IPS-15b (cell line): ENCODE measurements around the gene RBP5.

Experiments used
- H3K27me3 ChIP-seq: one replicate; pipeline ENCODE4 v1.6.1; 2013; ENCODE audit warnings: low read length; ENCODE audit not compliant: control insufficient read depth, insufficient read depth
- H3K36me3 ChIP-seq: one replicate; pipeline ENCODE4 v1.6.1; 2013; ENCODE audit warnings: low read length; ENCODE audit not compliant: control insufficient read depth, insufficient read depth
- H3K4me1 ChIP-seq: one replicate; pipeline ENCODE4 v1.6.1; 2013; ENCODE audit warnings: mild to moderate bottlenecking, low read length; ENCODE audit not compliant: control insufficient read depth, insufficient read depth
- H3K4me3 ChIP-seq: one replicate; pipeline ENCODE4 v1.5.1; 2013; ENCODE audit warnings: low read depth, low read length
- H3K9ac ChIP-seq: one replicate; pipeline ENCODE4 v1.6.1; 2013; ENCODE audit warnings: low read depth, mild to moderate bottlenecking, low read length
- H3K9me3 ChIP-seq: one replicate; pipeline ENCODE4 v1.6.1; 2013; ENCODE audit warnings: mild to moderate bottlenecking, low read length; ENCODE audit not compliant: control insufficient read depth, insufficient read depth

The RBP5 gene

DNA sequence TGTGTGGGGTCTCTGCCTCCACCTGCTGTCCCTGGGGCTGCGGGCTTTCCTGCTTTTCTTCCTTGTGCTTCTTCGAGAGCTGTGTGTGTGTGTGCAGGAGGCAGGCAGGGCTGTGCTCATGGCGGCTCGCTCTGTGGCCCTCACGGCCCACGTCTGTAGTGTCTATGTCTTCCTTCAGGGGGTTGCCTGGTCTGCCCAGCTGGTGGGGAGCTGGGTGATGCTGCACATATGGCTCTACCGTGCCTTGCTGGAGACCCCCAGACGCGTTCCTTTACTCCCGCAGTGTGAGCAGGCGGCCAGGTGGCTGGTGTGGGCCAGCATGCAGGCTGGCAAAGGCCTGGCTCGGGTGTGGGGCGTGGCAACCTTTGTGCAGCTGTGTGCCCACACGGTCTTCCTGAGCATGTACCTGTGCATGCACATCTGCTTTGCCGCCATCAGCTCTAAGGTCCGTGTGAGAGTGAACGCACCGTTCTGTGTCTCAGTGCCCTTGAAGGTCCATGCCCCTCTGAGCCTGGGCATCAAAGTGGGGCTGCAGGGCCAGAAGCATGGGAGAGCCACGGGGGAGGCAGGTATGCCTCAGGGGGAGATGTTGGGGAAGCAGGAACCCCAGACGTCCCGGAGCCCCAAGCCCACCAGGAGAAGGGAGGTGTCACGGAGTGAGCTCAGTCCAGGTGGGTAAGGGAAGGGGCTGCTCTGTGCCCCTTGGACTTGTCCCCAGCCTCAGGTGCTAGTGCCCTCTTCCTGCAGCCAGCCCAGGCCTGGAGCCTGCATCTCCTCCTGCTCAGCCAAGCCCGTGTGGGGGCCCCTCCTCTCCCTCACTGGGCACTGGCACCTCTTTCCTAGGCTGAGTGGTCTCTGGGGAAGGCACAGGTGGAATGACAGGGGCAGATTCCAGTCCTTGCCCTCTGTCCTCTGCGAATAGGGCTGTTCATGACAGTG lies 27.8 kb upstream of the RBP5 start:
- H3K36me3 ChIP-seq = peaks cover 8% of the 10 kb centered on the region
- no peak overlapping the region for H3K4me3 ChIP-seq
- no peaks in the 10 kb centered on the region for H3K9me3 ChIP-seq
- H3K9ac ChIP-seq = no peak overlapping the region
- no peaks in the 10 kb centered on the region for H3K4me1 ChIP-seq
- H3K27me3 ChIP-seq = no peaks in the 10 kb centered on the region

DNA sequence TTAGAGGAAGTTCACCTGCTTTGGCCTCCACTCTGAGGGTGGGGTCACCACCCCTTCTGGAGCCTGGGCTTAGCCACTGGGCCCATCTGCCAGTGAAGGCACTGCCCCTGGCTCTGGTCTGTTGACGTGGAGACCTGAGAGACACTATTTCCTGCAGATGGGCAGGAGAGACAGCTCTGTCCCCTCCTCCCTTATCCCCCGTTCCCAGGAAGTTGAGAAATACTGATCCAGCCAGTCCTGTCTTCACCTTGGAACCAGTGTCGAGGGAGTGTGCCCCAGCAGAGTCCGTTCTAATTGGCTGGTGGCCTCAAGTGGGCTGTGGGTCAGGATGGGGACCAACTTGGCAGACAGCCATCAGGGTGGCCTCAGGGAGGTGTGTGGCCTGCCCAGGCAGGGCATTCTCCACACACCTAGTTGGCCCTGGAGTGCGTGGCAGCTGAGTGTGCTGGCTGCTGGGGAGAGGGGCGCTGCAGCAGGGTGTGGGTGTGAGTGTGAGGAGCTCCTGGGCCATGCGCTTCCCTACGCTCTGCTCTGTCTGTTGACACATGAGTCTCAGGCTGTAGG lies 26.9 kb upstream of the RBP5 start:
- no peaks in the 10 kb centered on the region for H3K27me3 ChIP-seq
- H3K9ac ChIP-seq = no peak overlapping the region
- peaks cover 10% of the 10 kb centered on the region for H3K36me3 ChIP-seq
- H3K4me1 ChIP-seq = no peaks in the 10 kb centered on the region
- no peaks in the 10 kb centered on the region for H3K9me3 ChIP-seq
- H3K4me3 ChIP-seq = no peak overlapping the region

DNA sequence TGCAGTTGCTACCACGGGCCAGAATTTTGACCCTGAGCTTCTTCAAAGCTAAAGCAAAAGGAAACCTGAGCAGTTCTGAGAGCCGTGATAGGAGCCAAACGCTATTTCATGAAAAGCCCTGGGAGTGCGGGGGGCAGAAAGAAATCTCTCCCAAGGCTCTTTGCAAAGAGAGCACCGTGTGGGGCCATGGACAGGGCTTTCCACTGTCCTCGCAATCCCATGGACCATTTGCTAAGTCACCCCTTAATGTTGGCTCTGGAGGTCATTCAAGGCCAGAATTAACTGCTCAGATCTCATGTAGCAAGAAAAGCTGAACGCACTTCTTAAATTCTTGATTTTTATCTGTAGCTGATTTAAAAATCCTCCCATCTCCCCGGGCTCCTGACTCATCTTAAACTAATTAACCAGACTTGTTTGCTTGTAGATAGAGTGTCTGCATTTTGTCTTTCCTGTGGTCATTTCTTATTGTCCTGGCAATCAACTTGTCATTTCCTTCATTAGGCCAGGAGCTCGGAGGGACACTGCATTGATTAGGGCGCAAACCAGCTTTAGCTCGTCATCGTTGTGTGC lies 26.3 kb upstream of the RBP5 start:
- Histone ChIP-seq H3K4me1 (no peaks in the 10 kb centered on the region), H3K4me3 (no peak overlapping the region), H3K9ac (no peak overlapping the region), H3K27me3 (no peaks in the 10 kb centered on the region), H3K9me3 (no peaks in the 10 kb centered on the region), H3K36me3 (peaks cover 13% of the 10 kb centered on the region)

DNA sequence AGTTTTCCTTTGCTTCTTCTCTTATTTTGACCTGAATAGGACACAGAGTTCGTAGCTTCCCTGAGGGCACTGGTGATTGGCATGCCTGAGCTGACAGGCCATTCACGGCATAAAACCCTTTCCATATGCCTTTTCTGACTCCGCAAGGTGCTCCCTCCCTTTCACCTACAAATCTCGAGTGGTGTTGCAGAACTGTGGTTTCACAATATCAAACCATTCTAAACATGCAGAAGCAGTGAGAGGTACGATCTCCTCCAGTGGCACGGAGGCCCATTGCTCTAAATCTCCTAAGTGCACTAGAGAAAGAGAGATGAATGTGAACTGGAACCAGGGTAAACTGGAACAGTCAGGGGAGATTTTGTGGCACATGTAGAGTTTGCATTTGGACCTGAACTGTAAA lies 25.4 kb upstream of the RBP5 start:
- Histone ChIP-seq H3K9ac (no peak overlapping the region), H3K36me3 (peaks cover 15% of the 10 kb centered on the region), H3K27me3 (no peaks in the 10 kb centered on the region), H3K4me1 (no peaks in the 10 kb centered on the region), H3K4me3 (no peak overlapping the region), H3K9me3 (no peaks in the 10 kb centered on the region)

DNA sequence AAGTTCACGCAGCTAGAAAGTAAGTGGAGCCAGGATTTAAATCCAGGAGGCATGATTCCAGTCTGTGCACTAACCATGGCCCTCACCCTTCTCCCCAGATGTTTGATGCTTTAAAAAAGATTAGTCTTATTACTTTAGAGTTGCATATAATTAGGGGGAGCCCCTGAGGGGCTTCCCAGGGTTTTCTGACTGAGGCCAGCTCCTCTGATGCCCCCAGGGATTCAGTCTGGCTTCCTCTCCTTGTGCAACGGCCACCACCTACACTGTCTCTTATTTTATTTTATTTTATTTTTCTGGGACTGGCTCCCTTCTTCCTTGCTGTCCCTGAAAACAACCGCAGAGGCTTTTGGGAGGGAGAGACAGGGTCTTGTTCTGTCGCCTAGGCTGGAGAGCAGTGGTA lies 24.1 kb upstream of the RBP5 start:
- Histone ChIP-seq H3K4me3 (no peak overlapping the region), H3K9me3 (no peaks in the 10 kb centered on the region), H3K36me3 (peaks cover 16% of the 10 kb centered on the region), H3K4me1 (no peaks in the 10 kb centered on the region), H3K27me3 (no peaks in the 10 kb centered on the region), H3K9ac (no peak overlapping the region)

DNA sequence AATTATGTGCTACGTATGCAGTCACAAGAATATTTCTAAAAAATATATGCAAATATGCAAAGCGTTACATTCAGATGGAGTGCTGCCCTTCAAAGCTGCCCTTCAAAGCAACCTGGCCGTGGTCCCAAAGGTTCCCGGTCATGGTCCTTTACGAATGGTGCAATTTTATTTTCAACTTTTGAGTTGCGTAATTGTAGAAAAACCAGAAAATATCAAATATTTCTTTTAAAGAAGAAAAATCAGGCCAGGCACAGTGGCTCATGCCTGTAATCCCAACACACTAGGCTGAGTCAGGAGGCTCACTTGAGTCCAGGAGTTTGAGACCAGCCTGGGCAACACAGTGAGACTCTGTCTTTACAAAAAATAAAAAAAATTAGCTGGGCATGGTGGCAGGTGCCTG lies 22.8 kb upstream of the RBP5 start:
- H3K4me1 ChIP-seq = no peaks in the 10 kb centered on the region
- H3K4me3 ChIP-seq = no peak overlapping the region
- no peaks in the 10 kb centered on the region for H3K27me3 ChIP-seq
- H3K9ac ChIP-seq = no peak overlapping the region
- peaks cover 15% of the 10 kb centered on the region for H3K36me3 ChIP-seq
- no peaks in the 10 kb centered on the region for H3K9me3 ChIP-seq

DNA sequence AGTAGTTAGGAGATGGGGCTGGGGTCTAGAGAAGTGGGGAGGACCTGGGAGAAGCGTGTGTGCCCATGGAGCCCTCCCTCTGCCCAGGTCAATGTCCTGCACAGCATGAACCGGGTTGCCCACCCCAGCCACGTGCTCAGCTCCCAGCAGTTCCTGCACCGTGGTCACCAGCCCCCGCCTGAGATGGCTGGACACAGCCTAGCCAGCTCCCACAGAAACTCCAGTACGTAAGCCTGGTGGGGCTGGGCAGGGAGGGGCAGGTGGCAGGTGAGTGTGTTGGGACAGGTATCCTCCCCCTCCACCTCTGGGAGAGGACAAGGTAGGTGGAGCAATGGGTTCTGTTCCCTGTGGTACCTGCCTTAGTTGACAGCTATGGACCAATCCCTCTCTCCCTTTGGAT lies 22.2 kb upstream of the RBP5 start:
- Histone ChIP-seq H3K36me3 (peaks cover 13% of the 10 kb centered on the region), H3K9ac (no peak overlapping the region), H3K4me3 (no peak overlapping the region), H3K9me3 (no peaks in the 10 kb centered on the region), H3K27me3 (no peaks in the 10 kb centered on the region), H3K4me1 (no peaks in the 10 kb centered on the region)

DNA sequence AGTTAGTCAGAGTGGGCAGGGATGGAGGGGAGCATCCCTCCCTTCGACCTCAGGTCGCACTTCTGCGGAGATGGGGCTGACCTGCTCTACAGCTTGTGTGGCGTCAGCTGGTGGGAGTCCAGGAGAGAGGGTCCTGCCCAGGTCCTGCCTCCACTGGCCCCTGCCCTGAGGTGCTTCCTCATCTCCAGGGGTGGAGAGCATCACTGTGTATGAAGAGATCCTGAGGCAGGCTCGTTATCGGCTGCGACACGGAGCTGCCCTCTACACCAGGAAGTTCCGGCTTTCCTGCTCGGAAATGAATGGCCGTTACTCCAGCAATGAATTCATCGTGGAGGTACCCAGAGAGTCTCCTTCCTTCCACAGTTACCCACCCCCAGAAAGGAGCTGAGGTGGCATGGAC lies 21.7 kb upstream of the RBP5 start:
- H3K9me3 ChIP-seq = no peaks in the 10 kb centered on the region
- peaks cover 12% of the 10 kb centered on the region for H3K36me3 ChIP-seq

DNA sequence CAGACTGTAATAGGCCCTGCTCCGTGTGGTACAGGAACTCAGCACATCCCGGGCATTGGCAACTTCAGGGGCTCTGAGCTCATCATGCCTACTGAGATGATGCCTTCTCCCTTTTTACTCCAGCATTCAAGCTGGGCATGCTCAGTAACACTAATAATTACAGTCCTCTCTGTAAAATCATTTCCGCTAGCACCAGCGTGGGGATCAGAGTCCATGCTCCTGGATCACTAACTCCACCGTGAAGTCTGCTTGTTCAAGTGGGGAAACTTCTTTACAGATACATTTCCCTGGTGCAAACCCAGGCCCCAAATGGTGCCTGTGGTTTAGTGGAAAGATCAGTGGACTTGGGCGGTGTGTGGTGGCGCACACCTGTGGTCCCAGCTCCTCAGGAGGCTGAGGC lies 18.2 kb upstream of the RBP5 start:
- Histone ChIP-seq H3K36me3 (peaks cover 11% of the 10 kb centered on the region), H3K27me3 (no peaks in the 10 kb centered on the region)

More for the DNA sequence above, 21.7 kb upstream of the RBP5 start:
- H3K4me1 ChIP-seq = no peaks in the 10 kb centered on the region
- H3K4me3 ChIP-seq = no peak overlapping the region
- H3K9ac ChIP-seq = no peak overlapping the region
- H3K27me3 ChIP-seq = no peaks in the 10 kb centered on the region

DNA sequence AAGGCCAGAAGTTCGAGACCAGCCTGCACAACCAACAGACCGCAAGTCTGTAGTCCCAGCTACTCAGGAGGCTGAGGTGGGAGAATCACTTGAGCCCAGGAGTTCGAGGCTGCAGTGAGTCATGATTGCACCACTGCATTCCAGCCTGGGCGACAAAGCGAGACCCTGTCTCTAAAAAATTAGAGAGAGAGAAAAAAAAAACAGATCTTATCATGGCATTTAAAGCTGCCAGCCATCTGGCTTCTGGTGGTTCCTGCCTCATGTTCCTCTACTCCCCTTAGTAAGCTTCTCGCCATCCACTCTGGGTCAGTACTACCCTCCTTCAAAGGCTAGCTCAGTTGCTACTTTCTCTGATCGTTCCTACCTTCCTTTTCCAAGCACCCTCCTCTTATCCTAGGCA lies 17.5 kb upstream of the RBP5 start:
- no peaks in the 10 kb centered on the region for H3K27me3 ChIP-seq
- no peak overlapping the region for H3K9ac ChIP-seq
- H3K36me3 ChIP-seq = peaks cover 11% of the 10 kb centered on the region
- no peaks in the 10 kb centered on the region for H3K9me3 ChIP-seq
- no peaks in the 10 kb centered on the region for H3K4me1 ChIP-seq
- H3K4me3 ChIP-seq = no peak overlapping the region

More for the DNA sequence above, 18.2 kb upstream of the RBP5 start:
- Histone ChIP-seq H3K4me1 (no peaks in the 10 kb centered on the region), H3K4me3 (no peak overlapping the region), H3K9me3 (no peaks in the 10 kb centered on the region), H3K9ac (no peak overlapping the region)

DNA sequence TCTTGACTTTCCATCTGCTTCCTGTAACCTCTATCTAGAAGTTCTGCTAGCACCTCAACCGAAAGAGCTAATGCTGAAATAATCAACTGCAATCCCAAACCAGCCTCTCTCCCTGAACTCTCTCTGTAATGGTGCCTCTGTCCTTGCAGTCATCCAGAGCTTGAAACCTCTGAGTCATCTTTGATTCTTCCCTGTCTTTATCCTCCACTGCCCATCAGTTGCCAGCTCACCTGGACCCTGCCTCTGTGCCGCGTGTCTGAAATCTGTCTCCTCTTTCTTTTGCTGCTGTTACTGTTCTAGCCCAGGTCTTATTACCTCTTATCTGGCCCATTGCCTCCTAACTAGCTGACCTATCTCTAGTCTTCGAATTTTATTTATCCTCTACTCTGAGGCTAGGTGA lies 17.0 kb upstream of the RBP5 start:
- Histone ChIP-seq H3K4me3 (no peak overlapping the region), H3K4me1 (no peaks in the 10 kb centered on the region), H3K9ac (no peak overlapping the region), H3K27me3 (no peaks in the 10 kb centered on the region), H3K9me3 (no peaks in the 10 kb centered on the region), H3K36me3 (peaks cover 11% of the 10 kb centered on the region)
